ENCODE data around the gene CAPN2.

GRCh38 chr1:223792046-223792445 is 79.7 kb downstream of the CAPN2 start:
- TF ChIP-seq POLR2AphosphoS5 (IDR thresholded peaks at IDR 0.05; ENCODE audit: low read depth, low read length) = no peak
- no peak for TF ChIP-seq POLR2A (IDR thresholded peaks at IDR 0.05; ENCODE audit: low read depth, low read length)

Data from GM12892 (cell line).